H1 (cell line): ENCODE data around the gene TTL. TPM values are rescaled to one million over a fixed set of nuclear protein-coding genes. Genes with fewer than 3 reads are reported as not detected.
"Not testable (repeated sequence)": the region's sequence is repeated elsewhere in the genome, so short reads cannot be mapped to it uniquely, and the experiment has no call there.

Experiments used
- CTCF ChIA-PET: fragments of 300-600 bp; sonication (Branson Sonifier 250); formaldehyde crosslinking; loops from one replicate; lab custom pipeline; 2021; ENCODE audit not compliant: partially characterized antibody; lab: Charles Lee
- POLR2A ChIA-PET: fragments of 300-600 bp; sonication (Branson Sonifier 250); formaldehyde crosslinking; loops from one replicate; lab custom pipeline; 2021; ENCODE audit warnings: inconsistent platforms; ENCODE audit not compliant: partially characterized antibody; lab: Charles Lee
- DNase-seq, 2 experiments: peaks; one replicate each; pipeline versions ENCODE4 v3.0.0 to v3.0.0-alpha.2; 2010 to 2022; ENCODE audit warnings: low spot score in 2 of 2, low read depth in 1 of 2, mixed read lengths in 1 of 2
- FAIRE-seq: peaks from 2 replicates; lab custom pipeline; 2011; peaks lifted over from hg19 to GRCh38; lab: Jason Lieb, UNC
- H2AFZ ChIP-seq: 2 replicates; pipeline ENCODE4 v1.8.1; 2012; ENCODE audit warnings: low read length, inconsistent platforms
- H2AK5ac ChIP-seq: 2 replicates; pipeline ENCODE4 v1.6.1; 2013; ENCODE audit warnings: low read depth, low read length
- H2BK120ac ChIP-seq: replicated peaks from 2 replicates; pipeline ENCODE3; 2013; ENCODE audit warnings: low read depth, low read length, inconsistent platforms
- H2BK12ac ChIP-seq: 2 replicates; pipeline ENCODE4 v1.6.1; 2013; ENCODE audit warnings: low read depth, low read length
- H2BK15ac ChIP-seq: 2 replicates; pipeline ENCODE4 v1.6.1; 2013; ENCODE audit warnings: low read length
- H2BK20ac ChIP-seq: 2 replicates; pipeline ENCODE4 v1.6.1; 2013; ENCODE audit warnings: low read length
- H2BK5ac ChIP-seq: 2 replicates; pipeline ENCODE4 v1.6.1; 2013; ENCODE audit warnings: low read depth, low read length
- H3K14ac ChIP-seq: 2 replicates; pipeline ENCODE4 v1.6.1; 2013; ENCODE audit warnings: inconsistent platforms; ENCODE audit not compliant: insufficient read length
- H3K18ac ChIP-seq: 2 replicates; pipeline ENCODE4 v1.6.1; 2013; ENCODE audit warnings: low read length; ENCODE audit errors: extremely low read depth
- H3K23ac ChIP-seq: 2 replicates; pipeline ENCODE4 v1.6.1; 2013; ENCODE audit warnings: inconsistent platforms; ENCODE audit not compliant: insufficient read length
- H3K23me2 ChIP-seq: 2 replicates; pipeline ENCODE4 v1.6.1; 2013; ENCODE audit warnings: low read depth, low read length
- H3K27ac ChIP-seq: 2 replicates; pipeline ENCODE4 v1.6.1; 2011; ENCODE audit warnings: low read depth, low read length, inconsistent platforms
- H3K27me3 ChIP-seq, 4 experiments: replicated peaks in 1 of 4; 1 replicate in 1 of 4; 2 replicates in 3 of 4; pipeline versions ENCODE4 v1.6.1 to v1.8.1; 2011 to 2013; ENCODE audit warnings: low read length in 3 of 4, mild to moderate bottlenecking in 3 of 4, inconsistent platforms in 2 of 4, mixed read lengths in 2 of 4, moderate library complexity in 1 of 4; ENCODE audit not compliant: control insufficient read depth in 3 of 4, insufficient read depth in 3 of 4; ENCODE audit errors: extremely low read depth in 1 of 4
- H3K36me3 ChIP-seq, 4 experiments: 2 replicates each; pipeline versions ENCODE4 v1.6.1 to v1.8.1; 2011 to 2013; ENCODE audit warnings: mild to moderate bottlenecking in 4 of 4, low read length in 3 of 4, moderate library complexity in 2 of 4, control low read depth in 1 of 4, inconsistent platforms in 1 of 4; ENCODE audit not compliant: insufficient read depth in 4 of 4, control insufficient read depth in 2 of 4
- H3K4ac ChIP-seq: replicated peaks from 2 replicates; pipeline ENCODE3; 2013; ENCODE audit warnings: low read length, low read depth, mixed read lengths, inconsistent platforms; ENCODE audit not compliant: insufficient read length
- H3K4me1 ChIP-seq, 4 experiments: replicated peaks in 1 of 4; 1 replicate in 1 of 4; 2 replicates in 3 of 4; pipeline versions ENCODE4 v1.6.1 to v1.8.1; 2011 to 2013; ENCODE audit warnings: low read length in 3 of 4, inconsistent platforms in 2 of 4, mixed read lengths in 1 of 4; ENCODE audit not compliant: insufficient read depth in 4 of 4, control insufficient read depth in 3 of 4
- H3K4me2 ChIP-seq, 2 experiments: 2 replicates each; pipeline versions ENCODE4 v1.6.1 to v1.8.1; 2011 to 2013; ENCODE audit warnings: low read depth in 2 of 2, low read length in 2 of 2, control low read depth in 1 of 2, inconsistent platforms in 1 of 2, mild to moderate bottlenecking in 1 of 2; ENCODE audit not compliant: insufficient read depth in 1 of 2
- H3K4me3 ChIP-seq, 4 experiments: fragments of 200-600, 300-600 bp in 1 of 4; sonication (generic), shearing (Covaris generic), sonication (Bioruptor Twin) in 1 of 4; 2 replicates each; pipeline versions ENCODE4 v1.5.1 to v1.8.1; 2011 to 2016; ENCODE audit warnings: low read length in 4 of 4, low read depth in 3 of 4, control low read depth in 2 of 4, inconsistent platforms in 2 of 4, mild to moderate bottlenecking in 2 of 4, mixed read lengths in 1 of 4, moderate library complexity in 1 of 4; ENCODE audit not compliant: insufficient read depth in 2 of 4; ENCODE audit errors: extremely low read depth in 1 of 4
- H3K56ac ChIP-seq: replicated peaks from 2 replicates; pipeline ENCODE3; 2013; ENCODE audit warnings: low read depth, mild to moderate bottlenecking, mixed read lengths, low read length, inconsistent platforms; ENCODE audit not compliant: insufficient read length
- H3K79me1 ChIP-seq: 2 replicates; pipeline ENCODE4 v1.6.1; 2013; ENCODE audit warnings: low read depth, low read length, control low read depth
- H3K79me2 ChIP-seq, 2 experiments: 2 replicates each; pipeline versions ENCODE4 v1.6.1 to v1.8.1; 2012 to 2013; ENCODE audit warnings: low read length in 2 of 2, mild to moderate bottlenecking in 2 of 2, inconsistent platforms in 1 of 2; ENCODE audit not compliant: insufficient read depth in 2 of 2, control insufficient read depth in 1 of 2
- H3K9ac ChIP-seq, 4 experiments: replicated peaks in 1 of 4; 1 replicate in 1 of 4; 2 replicates in 3 of 4; pipeline versions ENCODE4 v1.6.1 to v1.8.1; 2011 to 2013; ENCODE audit warnings: low read depth in 3 of 4, low read length in 3 of 4, control low read depth in 2 of 4, mild to moderate bottlenecking in 2 of 4, moderate library complexity in 2 of 4, inconsistent platforms in 1 of 4; ENCODE audit errors: extremely low read depth in 1 of 4
- H3K9me3 ChIP-seq, 2 experiments: 2 replicates each; pipeline versions ENCODE4 v1.6.1 to v1.8.1; 2012 to 2013; ENCODE audit warnings: mild to moderate bottlenecking in 2 of 2, moderate library complexity in 2 of 2, control low read depth in 1 of 2, inconsistent platforms in 1 of 2, low read depth in 1 of 2, low read length in 1 of 2, mixed read lengths in 1 of 2; ENCODE audit not compliant: insufficient read depth in 2 of 2
- H4K20me1 ChIP-seq, 2 experiments: replicated peaks in 1 of 2; 2 replicates each; pipeline versions ENCODE3 to v1.8.1; 2011 to 2013; ENCODE audit warnings: inconsistent platforms in 2 of 2, low read length in 2 of 2, mild to moderate bottlenecking in 1 of 2; ENCODE audit not compliant: insufficient read depth in 2 of 2, control insufficient read depth in 1 of 2
- H4K5ac ChIP-seq: 2 replicates; pipeline ENCODE4 v1.6.1; 2013; ENCODE audit warnings: low read length, low read depth, mixed read lengths, inconsistent platforms; ENCODE audit not compliant: insufficient read length
- H4K8ac ChIP-seq: 2 replicates; pipeline ENCODE4 v1.8.0; 2013; ENCODE audit warnings: mild to moderate bottlenecking, moderate library complexity, low read length, inconsistent platforms; ENCODE audit not compliant: insufficient read depth; ENCODE audit errors: extremely low read depth
- H4K91ac ChIP-seq: replicated peaks from 2 replicates; pipeline ENCODE3; 2013; ENCODE audit warnings: low read length, mixed read lengths, inconsistent platforms; ENCODE audit not compliant: insufficient read length
- CBX5 ChIP-seq: fragments of 300-800, 300-1000 bp; sonication (generic); IDR thresholded peaks from 2 replicates; pipeline ENCODE4 v1.7.1; 2016; ENCODE audit warnings: antibody characterized with exemption, low read length, low read depth
- EGR1 ChIP-seq: IDR thresholded peaks from 2 replicates; pipeline ENCODE4 v1.6.1; 2011; ENCODE audit warnings: low read depth, low read length, borderline replicate concordance
- HDAC2 ChIP-seq, 2 experiments: fragments of 300-600 bp in 1 of 2; sonication (generic) in 1 of 2; IDR thresholded peaks; 2 replicates each; pipeline ENCODE4 v1.6.1; 2011 to 2012; ENCODE audit warnings: low read depth in 2 of 2, low read length in 2 of 2, mild to moderate bottlenecking in 2 of 2, moderate library complexity in 2 of 2, borderline replicate concordance in 1 of 2, inconsistent platforms in 1 of 2
- JUN ChIP-seq: IDR thresholded peaks from 2 replicates; pipeline ENCODE4 v1.6.1; 2011; ENCODE audit warnings: low read depth, mild to moderate bottlenecking, improper control_type of control experiment, low read length
- MAX ChIP-seq: IDR thresholded peaks from 2 replicates; pipeline ENCODE4 v1.6.1; 2012; ENCODE audit warnings: inconsistent platforms
- RAD21 ChIP-seq, 2 experiments: IDR thresholded peaks in 1 of 2; conservative IDR thresholded peaks in 1 of 2; 2 replicates each; pipeline ENCODE4 v1.6.1; 2011; ENCODE audit warnings: low read depth in 2 of 2, low read length in 2 of 2, improper control_type of control experiment in 1 of 2, inconsistent platforms in 1 of 2, mild to moderate bottlenecking in 1 of 2, moderate library complexity in 1 of 2
- SIN3A ChIP-seq, 2 experiments: IDR thresholded peaks in 1 of 2; conservative IDR thresholded peaks in 1 of 2; 2 replicates each; pipeline ENCODE4 v1.6.1; 2011 to 2012; ENCODE audit warnings: low read length in 2 of 2, improper control_type of control experiment in 1 of 2, low read depth in 1 of 2, mild to moderate bottlenecking in 1 of 2
- WGBS, 2 experiments: shearing (Covaris generic) in 1 of 2; methylation state at CpG; one replicate each; pipeline versions ENCODE4 v1.1.6 to v1.1.7; 2013 to 2015; ENCODE audit warnings: low lambda C conversion rate in 2 of 2, mixed read lengths in 2 of 2, inconsistent platforms in 1 of 2, low coverage in 1 of 2, missing lambda C conversion rate in 1 of 2; ENCODE audit not compliant: insufficient replicate concordance in 2 of 2, insufficient coverage in 1 of 2, insufficient read length in 1 of 2; ENCODE audit errors: extremely low coverage in 1 of 2, missing lambda C conversion rate in 1 of 2; 5-methylcytosine and 5-hydroxymethylcytosine counted together
- polyA plus RNA-seq, 7 experiments: library from polyadenylated mRNA; depleted of rRNA in 3 of 7; stranded (reverse) in 5 of 7; unstranded in 2 of 7; fragments of >200 nt in 5 of 7; fragments of 200-250 nt in 2 of 7; gene quantifications; 1 replicate in 5 of 7; 2 replicates in 1 of 7; 4 replicates in 1 of 7; pipeline versions ENCODE4 v1.2.1 to v1.2.3, GENCODE V29; 2011 to 2013; ENCODE audit warnings: missing spikeins in 2 of 7, mixed read lengths in 2 of 7
- total RNA-seq: library from RNA; stranded (reverse); fragmentation: NEBNext Ultra II Directional; extraction: Animal tissue kit (Norgen Biotek cat#: 25700); gene quantifications from 2 replicates; pipeline ENCODE4 v1.2.1, GENCODE V29; 2021

TTL gene
- total and polyA plus RNA-seq, 2 of the 8 experiments (the other 6 are each of a cell fraction or from before 2014, with no cell fraction given) = 17.5 to 57.1 TPM

- 0 out of 4 replicates have a peak, but pooled peaks of 1 of the 2 experiments have one; percentile 31 for TF ChIP-seq SIN3A (conservative IDR thresholded peaks at IDR 0.05 in 1 of 2, IDR thresholded peaks at IDR 0.05 in 1 of 2; ENCODE audit: low read depth in 1 of 2, low read length in 2 of 2)
- TF ChIP-seq CBX5 = no peak
- 0 out of 2 replicates have a peak, but pooled peaks have one; percentile 9 for TF ChIP-seq MAX
- TF ChIP-seq HDAC2 (IDR thresholded peaks at IDR 0.05; ENCODE audit: borderline replicate concordance in 1 of 2, low read depth in 2 of 2, low read length in 2 of 2) = no peak
- TF ChIP-seq EGR1 = peak; percentile 80; the same call in 1 of the 2 replicates
- no peak for TF ChIP-seq JUN
- no peak for TF ChIP-seq RAD21 (IDR thresholded peaks at IDR 0.05 in 1 of 2, conservative IDR thresholded peaks at IDR 0.05 in 1 of 2; ENCODE audit: low read depth in 2 of 2, low read length in 2 of 2)
These were observed at the start of gene TTL (continued) for GRCh38 chr2:112481528-112482233.

- H3K56ac ChIP-seq, H3K36me3 ChIP-seq, H3K79me1 ChIP-seq, H4K20me1 ChIP-seq, H3K4me1 ChIP-seq, H3K9me3 ChIP-seq, H2AK5ac ChIP-seq, H2BK15ac ChIP-seq, H3K79me2 ChIP-seq, H3K18ac ChIP-seq, CTCF ChIA-PET, H2BK12ac ChIP-seq, H3K14ac ChIP-seq, FAIRE-seq, H2BK5ac ChIP-seq, POLR2A ChIA-PET, H4K8ac ChIP-seq, H3K23me2 ChIP-seq, H3K23ac ChIP-seq, H4K5ac ChIP-seq, H3K27me3 ChIP-seq, H2AFZ ChIP-seq, H2BK20ac ChIP-seq, H3K9ac ChIP-seq, H2BK120ac ChIP-seq, DNase-seq, H4K91ac ChIP-seq, H3K27ac ChIP-seq, H3K4ac ChIP-seq: not testable (repeated sequence)
- H3K4me2 ChIP-seq = peak overlapping the region in 1 of 2 experiments; percentile 38; a peak in 3 of 4 replicates
- peak overlapping the region in 2 of 4 experiments; percentile 28 to 53; a peak in 4 of 8 replicates for H3K4me3 ChIP-seq
- WGBS, 2 experiments = 58% methylated on average over 15 of the region's 22 CpGs; no CpG with 5 or more reads in 1 of the 2 experiments
These were observed 49.6 kb upstream of the TTL start for GRCh38 chr2:112432390-112432734.
